Hematopoietic multipotent progenitor cell treated with erythropoietin and hydrocortisone succinate and interleukin-3 and kit ligand, for 17 days (in vitro differentiated cells): ENCODE measurements around the gene PAIP2.
"Not testable (repeated sequence)": the region's sequence is repeated elsewhere in the genome, so short reads cannot be mapped to it uniquely, and the experiment has no call there.

Source experiments
- DNase-seq: peaks from one replicate; pipeline ENCODE4 v3.0.0-alpha.2; 2015; ENCODE audit warnings: low spot score

The PAIP2 gene

DNA sequence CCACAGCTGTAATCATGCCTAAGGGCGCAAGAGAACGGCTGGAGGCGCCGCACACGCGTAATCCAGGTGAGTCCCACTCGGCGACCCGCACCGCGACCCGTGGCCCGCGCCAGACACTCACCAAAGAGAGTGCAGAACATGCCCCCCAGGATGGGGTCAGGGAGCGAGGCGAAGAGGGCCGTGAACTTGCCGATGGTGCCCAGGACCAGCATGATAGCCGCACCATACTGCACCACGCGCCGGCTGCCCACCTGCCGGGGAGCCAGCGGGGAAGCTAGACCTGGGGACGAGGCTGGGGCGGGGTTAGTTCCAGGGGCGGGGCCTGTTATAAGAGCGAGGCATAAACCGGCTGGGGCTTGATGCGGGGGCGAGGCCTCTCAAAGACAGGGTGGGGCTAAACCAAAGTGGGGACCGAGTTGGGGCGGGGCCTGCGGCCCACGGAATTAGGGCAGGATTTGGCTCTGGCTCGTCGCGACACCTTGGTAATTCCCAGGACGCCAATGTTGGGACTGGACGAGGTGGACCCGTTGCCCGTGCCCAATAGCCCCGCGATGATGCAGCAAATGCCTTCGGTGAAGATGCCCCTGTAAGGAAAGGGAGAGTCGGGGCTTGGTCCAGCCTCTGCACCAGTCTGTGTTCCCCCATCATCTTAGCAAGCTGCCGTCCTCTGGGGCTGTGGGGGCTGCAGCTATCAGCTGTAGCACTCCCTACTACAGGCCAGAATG, 36.6 kb downstream of the PAIP2 start:
- no peak for DNase-seq

DNA sequence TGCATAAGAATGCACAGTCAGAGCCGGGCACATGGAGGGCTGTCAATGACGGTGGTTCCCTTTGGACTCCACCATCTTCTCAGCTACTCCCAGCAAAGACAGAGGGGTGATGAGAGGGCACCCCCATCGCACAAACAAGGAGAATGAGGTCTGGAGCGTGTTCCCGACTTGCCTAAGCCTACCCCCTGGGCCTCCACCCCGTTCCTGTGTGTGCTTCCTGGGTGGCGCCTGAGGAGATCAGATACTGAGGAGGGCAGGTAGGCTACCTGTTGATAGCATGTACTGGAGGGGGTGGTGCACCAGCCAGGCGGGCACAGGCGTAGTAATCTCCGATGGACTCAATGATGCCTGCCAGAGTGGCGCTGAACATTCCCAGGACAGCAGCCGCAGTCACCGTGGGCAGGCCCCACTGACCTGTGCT, 37.3 kb downstream of the PAIP2 start:
- DNase-seq: no peak

DNA sequence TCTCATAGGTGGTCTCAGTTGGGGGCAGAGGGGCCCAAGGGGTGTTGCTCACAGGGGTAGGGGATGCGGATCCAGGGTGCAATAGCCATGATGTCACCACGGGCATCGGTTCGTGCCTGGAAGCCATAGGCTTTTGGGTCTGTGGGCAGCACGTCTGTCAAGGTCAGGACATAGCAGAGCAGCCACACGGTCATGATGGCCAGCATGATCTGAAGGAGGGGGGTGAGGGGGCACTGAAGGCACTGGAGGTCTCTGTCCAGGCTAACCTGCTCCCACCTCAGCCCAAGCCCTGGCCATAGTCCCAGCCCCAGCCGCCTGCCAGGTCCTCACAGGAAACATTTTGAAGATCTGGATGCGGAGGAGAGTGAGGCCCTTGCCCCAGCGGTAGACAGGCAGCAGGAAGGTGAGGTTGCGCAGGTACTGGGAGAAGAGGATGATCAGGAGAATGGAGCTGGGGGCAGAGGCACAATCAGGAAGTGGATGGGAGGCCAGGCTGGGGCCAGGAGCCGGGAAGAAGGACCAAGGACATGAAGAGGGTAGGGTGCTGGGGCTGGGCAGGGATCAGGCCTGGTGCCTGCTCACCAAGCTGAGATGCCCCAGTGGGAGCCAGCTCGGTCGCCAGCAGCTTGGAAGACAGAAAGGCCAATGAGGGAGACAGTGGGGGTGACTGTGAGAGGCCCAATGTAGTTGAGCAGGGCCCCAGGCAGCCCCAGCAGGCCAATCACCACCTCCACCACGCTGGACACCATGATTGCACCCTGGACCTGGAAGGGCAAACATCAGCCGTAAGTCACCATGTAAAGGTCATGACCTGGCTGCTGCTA, 38.2 kb downstream of the PAIP2 start:
- no peak for DNase-seq

DNA sequence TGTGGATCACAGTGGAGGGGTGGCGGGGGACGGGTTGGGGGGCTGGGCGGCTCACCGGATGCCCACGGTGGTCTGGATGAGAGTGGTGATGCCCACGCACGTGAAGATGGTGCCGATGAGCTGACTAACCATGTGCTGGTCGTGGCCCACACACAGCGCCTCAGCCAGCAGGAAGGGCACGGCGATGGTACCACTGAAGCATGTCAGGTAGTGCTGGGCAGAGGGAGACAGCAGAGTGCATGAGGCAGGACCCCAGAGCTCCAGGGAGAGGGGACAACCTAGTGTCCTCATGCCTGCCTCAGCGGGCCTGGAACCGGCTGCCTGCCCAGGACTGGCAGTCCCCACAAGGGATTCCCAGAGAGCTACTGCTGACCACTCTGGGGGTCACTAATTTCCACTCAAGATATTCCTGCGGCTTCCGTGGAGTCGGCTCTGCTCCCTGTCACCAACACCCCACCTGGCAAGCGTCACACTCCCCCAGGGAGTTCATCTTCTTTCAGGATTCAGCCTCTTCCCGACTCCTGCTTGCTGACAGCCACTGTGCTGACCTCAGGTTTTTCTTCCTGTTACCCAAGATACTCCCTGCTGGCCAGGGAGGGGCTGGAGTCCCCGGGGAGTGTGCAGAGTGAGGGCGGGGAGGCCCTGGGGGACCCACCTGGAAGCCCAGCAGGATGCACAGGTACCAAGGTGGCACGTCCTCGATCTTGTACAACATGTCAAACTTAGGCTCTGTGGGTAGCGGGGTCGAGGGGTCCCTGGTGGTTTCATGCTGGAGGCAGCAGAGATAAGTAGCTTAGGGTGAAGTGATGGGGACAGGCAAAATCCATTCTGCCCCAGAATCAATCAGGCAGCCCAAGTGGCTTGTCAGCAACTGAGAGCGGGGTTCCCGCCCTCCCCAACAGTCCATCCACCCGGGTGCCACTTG, 40.4 kb downstream of the PAIP2 start:
- no peak for DNase-seq

DNA sequence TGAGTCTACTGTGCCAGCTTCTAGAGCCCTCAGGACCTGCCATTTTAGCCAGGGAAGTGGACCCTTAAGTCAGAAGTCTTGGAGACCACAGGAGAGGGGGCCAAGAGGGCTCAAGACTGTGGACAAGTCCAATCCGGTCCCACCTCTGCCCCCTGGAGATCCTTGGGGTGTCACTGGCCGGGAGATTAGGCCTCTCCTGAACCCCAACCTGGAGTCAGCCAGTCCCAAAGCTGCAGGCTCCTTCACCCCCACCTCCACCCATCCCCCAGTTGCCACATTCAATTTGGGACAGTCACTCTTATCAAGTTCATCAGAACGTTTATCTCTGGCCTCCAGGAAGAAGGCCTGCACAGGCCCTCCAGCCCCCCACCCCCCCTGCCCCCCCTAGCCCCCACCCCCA, 41.2 kb downstream of the PAIP2 start:
- DNase-seq: no peak

DNA sequence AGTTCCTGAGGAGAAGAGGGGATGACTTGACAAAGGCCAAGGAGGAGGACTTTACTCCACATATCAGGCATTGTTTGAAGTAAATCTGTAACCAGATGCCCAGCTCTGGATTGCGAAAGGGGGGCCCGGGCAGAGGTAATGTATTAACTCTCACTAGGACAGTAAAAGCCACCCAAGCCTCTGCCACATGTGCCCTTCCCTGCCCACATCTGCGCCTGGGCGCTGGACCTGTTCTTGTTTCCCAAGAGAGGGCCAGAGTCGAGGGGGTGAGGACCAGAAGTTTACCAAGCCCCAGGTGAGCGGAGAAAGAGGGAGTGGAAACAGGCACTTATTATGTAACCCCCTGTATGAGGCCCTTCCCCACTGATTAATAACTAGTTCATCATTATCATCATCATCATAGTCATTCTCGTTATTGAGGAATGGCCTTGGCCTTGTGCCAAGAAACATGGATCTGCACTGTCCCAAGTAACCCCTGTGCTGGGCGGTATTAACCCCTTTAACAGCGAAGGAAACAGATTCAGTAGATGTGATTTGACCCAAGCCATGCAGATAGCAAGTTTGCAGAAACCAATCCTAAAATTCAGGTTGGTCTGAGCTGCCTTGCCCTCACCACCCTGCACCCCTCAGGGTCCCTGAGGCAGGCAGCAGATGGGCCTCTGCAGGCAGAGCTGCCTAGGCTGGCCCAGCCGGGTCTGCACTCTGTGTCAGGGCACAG, 41.8 kb downstream of the PAIP2 start, which contains the start of gene SLC23A1:
Gene SLC23A1 (minus strand): TSS at position 23 of the 718 bp plus-strand sequence. CDS start 44 bp downstream, outside the sequence.
- DNase-seq: no peak

DNA sequence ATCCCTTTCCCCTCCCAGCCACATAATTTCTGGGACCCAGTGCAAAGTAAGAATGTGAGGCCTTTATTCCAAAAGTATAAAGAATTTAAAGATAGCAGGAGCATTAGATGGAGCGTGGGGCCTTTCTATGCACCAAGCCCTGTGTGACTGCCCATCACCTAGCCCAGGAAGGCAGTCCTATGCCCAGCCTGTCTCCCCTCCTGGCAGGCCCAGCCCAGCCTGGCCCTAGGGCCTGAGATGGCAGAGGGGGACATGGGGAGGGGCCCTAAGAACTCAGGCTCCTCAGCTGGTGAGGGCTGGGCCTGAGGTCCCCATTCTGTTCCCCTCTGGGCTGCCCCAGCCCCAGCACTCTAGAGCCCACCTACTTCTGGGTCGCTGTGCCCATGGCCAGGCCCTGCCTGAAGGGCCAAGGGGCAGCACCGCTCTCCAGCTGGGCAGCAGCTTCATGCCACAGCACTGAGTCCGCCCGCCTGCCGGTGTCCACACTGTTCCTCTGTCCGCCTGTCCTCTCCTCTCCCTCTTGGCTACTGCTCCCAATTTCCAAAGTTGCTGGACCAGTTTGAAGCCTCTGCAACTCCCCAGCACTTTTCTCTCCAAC, 42.4 kb downstream of the PAIP2 start:
- no peak for DNase-seq

DNA sequence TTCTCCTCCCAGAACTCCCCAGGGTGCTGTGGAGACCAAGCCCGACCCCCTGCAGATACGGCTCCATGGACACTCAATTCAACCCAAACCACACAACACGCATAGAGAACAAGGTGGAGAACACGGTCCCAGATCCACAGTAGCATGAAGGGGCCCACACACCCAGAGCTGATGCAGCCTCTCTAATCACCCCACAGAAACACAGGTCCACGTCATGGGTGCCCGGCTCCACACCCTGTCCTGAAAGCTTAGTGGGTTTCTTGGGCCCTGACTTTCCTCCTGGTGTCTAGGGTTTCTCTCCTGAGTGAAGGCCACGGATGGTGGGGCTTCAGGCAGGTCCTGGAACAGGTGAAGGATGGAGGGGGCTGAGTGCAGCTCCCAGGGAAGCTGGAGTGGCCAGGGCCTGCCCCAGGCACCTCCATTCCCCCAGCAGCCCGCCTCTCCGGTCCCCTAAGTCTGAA, 43.0 kb downstream of the PAIP2 start:
- no peak for DNase-seq

DNA sequence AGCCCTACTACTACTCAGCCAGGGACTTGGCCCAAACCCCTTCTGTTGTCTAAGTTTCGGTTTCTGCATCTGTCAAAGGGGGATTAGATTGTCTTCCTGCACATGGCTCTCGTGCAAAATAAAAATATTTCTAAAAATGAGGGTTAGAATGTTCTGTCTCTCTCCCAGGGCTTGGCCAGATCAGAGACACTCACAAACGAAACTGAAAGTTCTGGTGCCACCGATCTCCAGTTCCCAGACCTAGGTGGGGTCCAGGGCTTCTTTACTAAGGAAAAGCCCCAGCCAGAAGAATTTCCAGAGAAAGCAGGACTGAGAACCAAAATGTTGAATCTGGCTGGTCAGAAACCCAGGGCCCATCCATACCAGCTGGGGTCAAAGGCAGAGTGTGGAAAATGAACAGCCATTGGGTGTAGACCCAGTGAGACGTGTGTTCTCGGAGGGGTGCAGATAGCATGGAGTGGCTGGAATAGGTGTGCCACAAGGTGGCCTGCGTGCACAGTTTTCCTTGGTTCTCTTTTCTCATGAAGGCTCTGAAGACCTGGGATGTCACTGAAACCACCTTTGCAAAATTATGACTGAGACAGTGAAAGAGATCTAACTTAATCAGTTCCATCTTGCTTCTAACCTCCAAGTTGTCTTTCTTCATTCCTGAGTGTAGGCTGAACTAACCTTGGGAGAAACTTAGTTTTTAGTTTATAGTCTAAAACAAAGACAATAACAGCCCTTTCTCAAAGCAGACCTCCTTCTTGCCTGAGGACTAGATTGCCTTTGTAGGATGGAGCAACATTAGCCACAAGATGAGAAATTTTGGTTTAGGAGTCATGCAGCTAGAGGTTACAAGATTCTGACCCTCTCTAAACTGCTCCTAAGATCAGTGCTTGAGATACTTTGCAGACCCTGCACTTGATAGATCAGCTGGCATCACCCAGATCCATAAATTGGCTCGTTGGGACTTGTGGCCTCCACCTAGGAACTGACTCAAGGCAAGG, 43.7 kb downstream of the PAIP2 start:
- DNase-seq: peak; percentile 55

DNA sequence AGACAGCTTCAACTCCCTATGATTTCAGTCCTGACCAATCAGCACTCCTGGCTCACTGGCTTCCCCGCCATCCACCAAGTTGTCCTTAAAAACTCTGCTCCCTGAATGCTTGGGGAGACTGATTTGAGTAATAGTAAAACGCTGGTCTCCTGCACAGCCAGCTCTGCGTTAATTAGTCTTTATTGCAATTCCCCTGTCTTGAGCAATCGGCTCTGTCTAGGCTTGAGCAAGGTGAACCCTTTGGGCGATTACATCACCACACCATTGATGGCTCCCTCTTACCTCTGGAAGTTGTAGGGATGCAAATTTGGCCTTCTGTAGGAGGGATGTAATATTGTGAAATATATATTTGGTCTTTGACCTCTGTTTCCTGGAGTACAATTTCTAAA, 44.4 kb downstream of the PAIP2 start:
- DNase-seq: no peak

DNA sequence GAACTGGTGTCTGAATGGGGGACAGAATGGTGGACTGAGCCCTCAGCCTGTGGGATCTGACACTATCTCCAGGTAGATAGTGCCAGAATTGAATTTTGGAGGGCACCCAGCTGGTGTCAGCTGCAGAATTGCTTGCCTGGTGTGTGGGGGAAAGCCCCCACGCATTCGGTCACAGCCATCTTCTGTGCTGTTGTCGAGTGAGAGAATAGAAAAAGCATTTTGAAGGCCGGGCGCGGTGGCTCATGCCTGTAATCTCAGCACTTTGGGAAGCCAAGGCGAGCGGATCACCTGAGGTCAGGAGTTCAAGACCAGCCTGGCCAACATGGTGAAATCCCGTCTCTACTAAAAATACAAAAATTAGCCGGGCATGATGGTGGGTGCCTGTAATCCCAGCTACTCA, 45.3 kb downstream of the PAIP2 start:
- DNase-seq: not testable (repeated sequence)

DNA sequence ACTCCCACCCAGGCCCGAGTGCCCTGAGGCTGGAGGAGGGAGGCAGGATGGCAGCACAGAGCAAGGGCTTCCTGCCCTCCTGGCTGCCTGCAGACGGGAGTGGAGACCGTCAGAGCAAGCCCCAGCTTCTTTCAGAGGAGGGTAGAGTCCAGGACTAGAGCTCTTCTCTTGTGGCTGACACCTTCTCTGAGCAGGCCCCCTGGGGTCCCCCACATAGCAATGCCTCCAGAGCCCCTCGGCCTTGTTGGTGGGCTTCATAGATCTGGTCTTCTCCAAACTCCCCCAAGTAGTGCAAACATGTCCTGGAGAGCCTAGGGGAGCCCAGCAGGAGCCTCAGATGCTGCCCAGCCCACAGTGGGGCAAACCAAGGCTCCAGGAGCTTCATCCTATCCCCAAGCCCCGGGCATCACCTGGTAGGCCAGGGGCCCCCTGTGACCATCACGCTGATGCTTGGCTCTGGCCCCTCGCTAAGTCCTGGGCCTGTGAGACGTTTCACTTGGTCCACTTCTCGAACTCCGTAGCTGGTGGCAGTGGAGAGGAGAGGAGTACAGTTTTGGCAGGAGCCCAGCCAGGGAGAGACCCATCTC, 46.0 kb downstream of the PAIP2 start:
- DNase-seq: no peak

DNA sequence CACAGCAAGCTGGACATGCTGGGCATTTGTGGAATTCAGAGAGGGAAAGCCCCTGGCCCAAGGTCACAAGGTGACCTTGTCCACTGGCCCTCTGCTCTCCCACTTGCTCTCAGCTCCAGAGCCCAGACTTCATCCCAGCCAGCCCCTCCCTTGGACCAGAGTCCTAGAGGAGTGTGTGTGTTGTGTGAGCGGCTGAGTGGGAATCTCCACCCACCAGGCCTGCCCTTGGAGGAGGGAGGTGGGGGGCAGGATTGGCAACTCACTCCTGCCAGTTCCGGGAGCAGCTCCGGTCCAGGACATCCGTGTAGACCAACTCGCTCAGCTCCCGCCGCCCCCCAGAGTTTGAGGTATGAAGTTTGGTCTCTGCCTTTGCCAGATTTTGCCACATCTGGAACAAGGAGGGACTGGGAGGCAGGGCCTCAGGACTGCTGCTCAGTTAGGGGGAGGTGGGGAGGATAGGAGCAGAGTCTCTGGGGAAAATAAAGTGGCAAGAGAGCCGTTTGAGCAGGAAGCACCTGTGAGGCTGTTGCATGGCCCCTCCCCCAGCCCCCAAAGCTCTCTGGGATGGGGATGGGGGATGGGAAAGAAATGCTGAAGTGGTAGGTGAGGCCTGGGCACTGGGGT, 46.7 kb downstream of the PAIP2 start:
- DNase-seq: no peak

DNA sequence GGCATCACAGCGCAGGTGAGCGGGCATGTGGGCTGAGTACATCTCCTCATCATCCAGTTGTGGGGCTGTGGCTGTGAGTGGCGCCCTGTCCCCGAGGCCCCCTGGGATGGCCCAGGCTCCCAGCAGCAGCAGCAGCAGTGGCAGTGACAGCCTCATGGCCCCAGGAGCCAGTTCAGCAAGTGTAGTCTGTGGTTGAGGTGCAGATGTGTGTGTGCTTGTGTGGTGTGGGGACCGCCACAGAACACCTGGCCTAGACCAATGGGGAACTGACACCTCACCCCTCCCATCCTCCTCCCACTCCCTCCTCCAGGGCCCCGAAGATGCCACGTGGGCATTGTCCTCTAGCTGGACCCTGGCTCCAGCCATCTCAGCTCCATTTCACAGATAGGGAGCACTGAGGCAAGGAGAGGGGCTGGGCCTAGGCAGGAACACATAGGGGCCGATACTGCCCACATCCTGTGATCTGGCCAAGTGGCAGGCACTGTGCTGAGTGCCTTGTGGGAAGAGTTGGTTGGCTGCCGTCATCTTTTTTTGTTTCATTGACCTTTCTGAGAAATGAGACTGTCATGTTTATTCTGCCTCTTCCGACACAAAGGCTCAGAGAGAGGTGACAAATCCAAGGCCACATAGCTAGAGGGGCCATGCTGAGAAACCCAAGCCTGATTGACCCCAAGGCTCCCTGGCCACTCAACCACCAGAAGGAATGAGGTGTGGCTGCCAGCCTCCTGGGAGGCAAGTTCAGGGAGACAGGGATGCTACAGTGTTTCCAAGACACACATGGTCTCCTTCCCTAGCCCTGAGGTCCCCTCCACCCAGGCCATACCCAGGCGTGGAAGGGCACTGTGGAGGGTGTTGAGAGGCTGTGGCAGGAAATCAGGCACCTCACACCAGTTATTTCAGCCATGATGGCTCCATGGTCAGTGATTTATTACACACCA, 48.3 kb downstream of the PAIP2 start, which contains the start of gene MZB1:
Gene MZB1 (minus strand): TSS at position 213 of the 938 bp plus-strand sequence. CDS start 57 bp downstream, at position 156.
- DNase-seq: no peak

DNA sequence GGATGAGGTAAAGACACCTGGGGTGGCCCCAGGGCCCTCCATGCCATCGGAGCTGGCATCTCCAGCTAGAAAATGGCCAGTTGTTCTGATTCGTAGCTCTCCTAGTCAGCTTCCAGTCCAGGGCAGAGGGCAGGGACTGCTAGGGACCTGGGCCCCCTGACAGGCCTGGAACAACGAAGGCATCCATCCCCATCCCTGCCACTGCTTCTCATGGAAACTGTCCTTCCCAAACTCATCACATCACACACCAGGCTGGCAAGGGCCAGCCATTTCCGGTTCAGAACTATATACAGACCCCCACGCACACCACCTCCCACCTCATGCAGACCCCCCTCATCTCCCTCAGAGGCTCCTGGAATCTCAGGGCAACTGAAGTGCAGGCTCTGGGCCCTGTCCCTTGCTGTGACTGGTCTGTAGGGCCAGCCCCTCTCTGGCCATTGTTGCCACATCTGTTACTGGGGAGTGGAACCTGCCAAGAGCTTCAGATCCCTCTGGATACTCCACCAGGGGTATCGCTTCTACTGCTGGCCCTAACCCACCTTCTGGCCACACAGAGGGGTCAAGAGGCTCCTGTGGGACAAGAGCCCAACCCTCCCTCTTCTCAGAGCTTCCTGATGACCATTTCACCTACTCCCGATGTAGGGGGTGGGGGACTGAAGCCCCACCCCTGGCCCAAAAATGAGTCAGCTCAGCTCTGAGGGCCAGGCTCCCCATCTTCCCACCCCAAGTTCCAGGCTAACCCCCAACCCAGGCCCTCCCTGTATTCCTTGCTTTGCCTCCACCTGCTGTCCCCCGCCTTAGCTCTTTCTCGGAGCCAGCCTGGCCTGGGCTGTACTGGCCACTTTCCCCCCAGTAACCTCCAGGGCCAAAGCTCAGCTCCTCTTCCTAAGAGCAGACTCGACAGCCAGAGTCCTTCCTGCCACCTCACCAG, 49.2 kb downstream of the PAIP2 start:
- DNase-seq: no peak

DNA sequence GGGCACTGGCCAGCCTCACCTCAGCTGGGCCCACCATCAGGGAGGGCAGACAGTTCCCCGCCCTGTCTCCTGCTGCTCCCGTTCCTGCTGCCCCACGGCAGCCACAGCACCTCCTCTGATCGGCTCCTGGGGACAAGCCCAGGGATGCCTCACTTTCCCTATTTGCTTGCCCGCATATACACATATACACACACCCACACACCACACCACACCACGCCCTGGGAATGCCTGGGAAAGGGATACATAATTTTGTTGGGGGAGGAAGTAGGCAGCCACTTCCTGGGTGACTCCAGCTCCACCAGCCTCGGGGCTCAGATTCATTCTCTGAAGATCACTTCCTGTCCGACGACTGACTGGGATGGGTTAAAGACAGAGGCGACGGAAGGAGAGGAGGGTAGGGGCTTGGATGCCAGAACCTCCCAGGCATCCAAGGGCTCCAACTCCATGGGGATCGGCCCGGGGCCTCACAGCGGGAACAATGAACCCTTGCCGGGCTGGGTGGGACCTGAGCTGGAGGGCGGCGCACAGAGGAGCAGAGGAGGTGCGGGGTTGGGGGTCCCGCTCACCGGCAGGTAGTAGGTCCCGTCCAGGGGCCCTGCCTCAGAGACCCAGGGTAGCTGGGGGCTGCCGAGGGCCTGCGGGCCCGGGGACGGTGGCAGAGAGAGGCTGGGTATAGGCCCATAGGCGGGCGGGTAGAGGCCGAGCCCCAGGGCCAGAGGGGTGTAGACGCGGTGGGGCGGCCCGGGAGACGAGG, 50.1 kb downstream of the PAIP2 start:
- no peak for DNase-seq
